Breast epithelium (tissue), 4 donors: ENCODE data around the gene ARHGAP26. TPM values are rescaled to one million over a fixed set of nuclear protein-coding genes. Genes with fewer than 3 reads are reported as not detected.
A peak's percentile ranks its signal among the peaks of the same experiment; 100 is the strongest.

Experiments
- DNase-seq, 2 donors: peaks; one replicate each; pipeline ENCODE4 v3.0.0-alpha.2; 2019; ENCODE audit warnings: low spot score in 2 of 2
- H3K27ac ChIP-seq, 2 donors: fragments of 200-600 bp; sonication (generic) in 1 of 2; one replicate each; pipeline ENCODE4 v1.5.1; 2016 to 2019; ENCODE audit warnings: mild to moderate bottlenecking in 1 of 2
- H3K27me3 ChIP-seq, 2 donors: fragments of 200-600 bp; sonication (generic) in 1 of 2; one replicate each; pipeline versions ENCODE4 v1.5.1 to v1.6.0; 2017 to 2019; ENCODE audit warnings: control low read depth in 1 of 2, mild to moderate bottlenecking in 1 of 2
- H3K36me3 ChIP-seq: fragments of 200-600 bp; one replicate; pipeline ENCODE4 v1.5.1; 2019
- H3K4me1 ChIP-seq, 2 donors: fragments of 200-600 bp; sonication (generic); one replicate each; pipeline ENCODE4 v1.5.1; 2016 to 2019; ENCODE audit warnings: control low read depth in 1 of 2
- H3K4me3 ChIP-seq, 3 donors: fragments of 200-600 bp; sonication (generic); 1 replicate in 2 of 3; 2 replicates in 1 of 3; pipeline ENCODE4 v1.5.1; 2016 to 2019; ENCODE audit warnings: mild to moderate bottlenecking in 3 of 3, moderate library complexity in 2 of 3
- H3K9me3 ChIP-seq, 2 donors: fragments of 200-600 bp; sonication (generic) in 1 of 2; one replicate each; pipeline ENCODE4 v1.5.1; 2016 to 2019; ENCODE audit warnings: control low read depth in 1 of 2
- CTCF ChIP-seq, 3 donors: fragments of 450-650 bp; IDR thresholded peaks; one replicate each; pipeline ENCODE4 v1.5.1; 2016 to 2017; ENCODE audit warnings: antibody characterized with exemption in 3 of 3, mild to moderate bottlenecking in 3 of 3, moderate library complexity in 3 of 3
- POLR2A ChIP-seq: fragments of 450-650 bp; IDR thresholded peaks from one replicate; pipeline ENCODE4 v1.6.1; 2016; ENCODE audit warnings: antibody characterized with exemption, mild to moderate bottlenecking, moderate library complexity
- POLR2AphosphoS5 ChIP-seq, 3 donors: sonication (generic); formaldehyde crosslinking; IDR thresholded peaks; one replicate each; pipeline ENCODE4 v1.6.1; 2017; ENCODE audit warnings: antibody characterized with exemption in 3 of 3
- intact Hi-C: fragments of 100-400 bp; cut with DNase I; formaldehyde crosslinking; loops from one replicate; pipeline ENCODE4 v1.15.1; 2023; ENCODE audit warnings: low total_unique reads
- total RNA-seq, 3 donors: library from RNA; depleted of rRNA; stranded (reverse); fragments of >200 nt; gene quantifications; one replicate each; pipeline ENCODE4 v1.1.0, GENCODE V29; 2016

Gene ARHGAP26
- total RNA-seq, 3 donors from 2014 or later: 33.1 to 89.0 (median 56.4) TPM

GRCh38 chr5:143024228-143024920 is 254.2 kb downstream of the ARHGAP26 start:
- no peaks in the 10 kb centered on the region for H3K4me1 ChIP-seq
- TF ChIP-seq POLR2AphosphoS5 (IDR thresholded peaks at IDR 0.05): no peak
- TF ChIP-seq CTCF (IDR thresholded peaks at IDR 0.05): no peak
- TF ChIP-seq POLR2A: no peak
- intact Hi-C loops: loop anchor here (5.0 to 10.0 kb wide), 2 partner anchors 380 to 822 kb away; partner anchors contain the start of gene NR3C1
- no peak for DNase-seq
- no peaks in the 10 kb centered on the region for H3K9me3 ChIP-seq
- no peaks in the 10 kb centered on the region for H3K27me3 ChIP-seq
- no peak overlapping the region for H3K4me3 ChIP-seq
- no peak overlapping the region for H3K27ac ChIP-seq
- no peaks in the 10 kb centered on the region for H3K36me3 ChIP-seq

GRCh38 chr5:143025376-143025775 is 255.2 kb downstream of the ARHGAP26 start:
- Histone ChIP-seq H3K36me3 (no peaks in the 10 kb centered on the region), H3K27ac (peak overlapping the region in 1 of 2 donors; percentile 9), H3K4me1 (no peaks in the 10 kb centered on the region), H3K27me3 (no peaks in the 10 kb centered on the region), H3K4me3 (no peak overlapping the region), H3K9me3 (no peaks in the 10 kb centered on the region)
- TF ChIP-seq POLR2AphosphoS5 (IDR thresholded peaks at IDR 0.05) (no peak), CTCF (IDR thresholded peaks at IDR 0.05) (no peak), POLR2A (no peak)
- intact Hi-C loops: loop anchor here (10.0 kb wide), 1 partner anchor 379 kb away; the partner anchor contains the start of gene NR3C1
- DNase-seq: no peak

- intact Hi-C loops: loop anchor here (10.0 kb wide), 1 partner anchor 379 kb away; the partner anchor contains the start of gene NR3C1
- no peaks in the 10 kb centered on the region for H3K36me3 ChIP-seq
- no peak overlapping the region for H3K27ac ChIP-seq
- no peaks in the 10 kb centered on the region for H3K27me3 ChIP-seq
- DNase-seq: no peak
- H3K4me1 ChIP-seq: no peaks in the 10 kb centered on the region
- TF ChIP-seq POLR2A: no peak
- no peak for TF ChIP-seq POLR2AphosphoS5 (IDR thresholded peaks at IDR 0.05)
- TF ChIP-seq CTCF (IDR thresholded peaks at IDR 0.05): no peak
- H3K4me3 ChIP-seq: no peak overlapping the region
- H3K9me3 ChIP-seq: no peaks in the 10 kb centered on the region
These were observed 255.8 kb downstream of the ARHGAP26 start for GRCh38 chr5:143025971-143026370.

GRCh38 chr5:143026380-143026779 is 256.2 kb downstream of the ARHGAP26 start:
- DNase-seq: no peak
- Histone ChIP-seq H3K27ac (no peak overlapping the region), H3K27me3 (no peaks in the 10 kb centered on the region), H3K9me3 (no peaks in the 10 kb centered on the region), H3K4me1 (no peaks in the 10 kb centered on the region), H3K4me3 (no peak overlapping the region), H3K36me3 (no peaks in the 10 kb centered on the region)
- intact Hi-C loops: loop anchor here (10.0 kb wide), 1 partner anchor 378 kb away; the partner anchor contains the start of gene NR3C1
- TF ChIP-seq POLR2A: no peak
- TF ChIP-seq POLR2AphosphoS5 (IDR thresholded peaks at IDR 0.05): no peak
- no peak for TF ChIP-seq CTCF (IDR thresholded peaks at IDR 0.05)

- Histone ChIP-seq H3K27ac (no peak overlapping the region), H3K4me3 (no peak overlapping the region), H3K4me1 (no peaks in the 10 kb centered on the region), H3K9me3 (no peaks in the 10 kb centered on the region), H3K36me3 (no peaks in the 10 kb centered on the region), H3K27me3 (no peaks in the 10 kb centered on the region)
- DNase-seq: no peak
- intact Hi-C loops: loop anchor here (10.0 kb wide), 1 partner anchor 376 kb away; the partner anchor contains the start of gene NR3C1
- TF ChIP-seq POLR2AphosphoS5 (IDR thresholded peaks at IDR 0.05) (no peak), POLR2A (no peak), CTCF (IDR thresholded peaks at IDR 0.05) (no peak)
These were observed 259.1 kb downstream of the ARHGAP26 start for GRCh38 chr5:143029293-143029692.
